ENCODE results near the gene ADAR. TPM values are rescaled to one million over a fixed set of nuclear protein-coding genes. Genes with fewer than 3 reads are reported as not detected.

ADAR gene
- total and polyA plus RNA-seq, 2 donors (not counting 3 experiments of a cell fraction or from before 2014, with no cell fraction given), result 88.2 to 141 TPM

GRCh38 chr1:154622503-154623039, 14.6 kb upstream of the ADAR start:
- Histone ChIP-seq H3K79me2 (ENCODE audit: control insufficient read depth, insufficient read depth, low read length) (peaks cover 86% of the 10 kb centered on the region), H3K9me1 (replicated peaks; ENCODE audit: control insufficient read depth, extremely low read depth, insufficient read depth, low read length) (no peaks in the 10 kb centered on the region), H3K27me3 (ENCODE audit: control insufficient read depth in 2 of 2, insufficient read depth in 2 of 2, low read length in 2 of 2) (no peaks in the 10 kb centered on the region), H3K4me3 (replicated peaks in 1 of 3; ENCODE audit: insufficient read depth in 1 of 3, low read depth in 1 of 3, low read length in 3 of 3) (no peak overlapping the region), H3K9ac (replicated peaks; ENCODE audit: extremely low read depth, insufficient read depth, low read length) (no peak overlapping the region), H2AFZ (ENCODE audit: low read depth, low read length) (no peak overlapping the region), H3K27ac (ENCODE audit: insufficient read depth, low read depth, low read length) (no peak overlapping the region), H3K9me3 (replicated peaks; ENCODE audit: control insufficient read depth, insufficient read depth, low read length) (no peaks in the 10 kb centered on the region), H3K4me2 (ENCODE audit: insufficient read depth, low read length) (no peak overlapping the region), H3K4me1 (ENCODE audit: control insufficient read depth, extremely low read depth, insufficient read depth, low read length) (peaks cover 7% of the 10 kb centered on the region), H4K20me1 (replicated peaks; ENCODE audit: control insufficient read depth, extremely low read depth, insufficient read depth, low read length) (peaks cover 3% of the 10 kb centered on the region), H3K36me3 (ENCODE audit: control insufficient read depth in 2 of 2, extremely low read depth in 1 of 2, insufficient read depth in 2 of 2, low read length in 2 of 2) (peaks cover 0 to 6% of the 10 kb centered on the region in 2 experiments)
- FAIRE-seq (no peak), DNase-seq (ENCODE audit: low read depth, low spot score) (no peak)
- dilution Hi-C loops (cut with MboI; ENCODE audit: extremely low pct_ligation_motif_present, low sequenced_read_pairs), result no loop called here
- POLR2A ChIA-PET, result no interaction called here
- no peak for TF ChIP-seq JUN (IDR thresholded peaks at IDR 0.05; ENCODE audit: borderline replicate concordance, insufficient read depth, insufficient read length, low read depth)
- TF ChIP-seq GATA2 (IDR thresholded peaks at IDR 0.05; ENCODE audit: insufficient read depth, insufficient read length, low read depth, low read length), result no peak
- TF ChIP-seq MAX (IDR thresholded peaks at IDR 0.05; ENCODE audit: insufficient read depth, insufficient read length), result no peak
- TF ChIP-seq POLR2AphosphoS5 (IDR thresholded peaks at IDR 0.05; ENCODE audit: insufficient read depth, low read depth, low read length), result no peak
- TF ChIP-seq, protein P1, sequence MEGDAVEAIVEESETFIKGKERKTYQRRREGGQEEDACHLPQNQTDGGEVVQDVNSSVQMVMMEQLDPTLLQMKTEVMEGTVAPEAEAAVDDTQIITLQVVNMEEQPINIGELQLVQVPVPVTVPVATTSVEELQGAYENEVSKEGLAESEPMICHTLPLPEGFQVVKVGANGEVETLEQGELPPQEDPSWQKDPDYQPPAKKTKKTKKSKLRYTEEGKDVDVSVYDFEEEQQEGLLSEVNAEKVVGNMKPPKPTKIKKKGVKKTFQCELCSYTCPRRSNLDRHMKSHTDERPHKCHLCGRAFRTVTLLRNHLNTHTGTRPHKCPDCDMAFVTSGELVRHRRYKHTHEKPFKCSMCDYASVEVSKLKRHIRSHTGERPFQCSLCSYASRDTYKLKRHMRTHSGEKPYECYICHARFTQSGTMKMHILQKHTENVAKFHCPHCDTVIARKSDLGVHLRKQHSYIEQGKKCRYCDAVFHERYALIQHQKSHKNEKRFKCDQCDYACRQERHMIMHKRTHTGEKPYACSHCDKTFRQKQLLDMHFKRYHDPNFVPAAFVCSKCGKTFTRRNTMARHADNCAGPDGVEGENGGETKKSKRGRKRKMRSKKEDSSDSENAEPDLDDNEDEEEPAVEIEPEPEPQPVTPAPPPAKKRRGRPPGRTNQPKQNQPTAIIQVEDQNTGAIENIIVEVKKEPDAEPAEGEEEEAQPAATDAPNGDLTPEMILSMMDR (IDR thresholded peaks at IDR 0.05; ENCODE audit: extremely low read depth in 1 of 2, insufficient read depth in 1 of 2, low read depth in 1 of 2, low read length in 2 of 2), result no peak
- no peak for TF ChIP-seq POLR2A (IDR thresholded peaks at IDR 0.05; ENCODE audit: low read depth, low read length)
- TF ChIP-seq MYC (IDR thresholded peaks at IDR 0.05; ENCODE audit: low read depth, low read length), result no peak
- TF ChIP-seq EZH2 (IDR thresholded peaks at IDR 0.05; ENCODE audit: borderline replicate concordance, low read depth, low read length, severe bottlenecking), result no peak
- TF ChIP-seq FOS (IDR thresholded peaks at IDR 0.05; ENCODE audit: borderline replicate concordance, insufficient read depth, low read length), result no peak
- intact Hi-C loops (cut with micrococcal nuclease), result no loop called here
- no TSS peak for BruUV-seq (replicated peaks)
- CTCF ChIA-PET, result interaction anchor here (0.6 kb wide), 1 partner anchor 12 kb away, joined by 4 read pairs; no protein-coding TSS in a partner anchor

Data from endothelial cell of umbilical vein (primary cell).